ENCODE measurements around the gene OPCML. TPM values are rescaled to one million over a fixed set of nuclear protein-coding genes. Genes with fewer than 3 reads are reported as not detected.

OPCML gene
- total and polyA plus RNA-seq, 2 donors from 2014 or later, result 0.77 to 1.1 TPM

DNA sequence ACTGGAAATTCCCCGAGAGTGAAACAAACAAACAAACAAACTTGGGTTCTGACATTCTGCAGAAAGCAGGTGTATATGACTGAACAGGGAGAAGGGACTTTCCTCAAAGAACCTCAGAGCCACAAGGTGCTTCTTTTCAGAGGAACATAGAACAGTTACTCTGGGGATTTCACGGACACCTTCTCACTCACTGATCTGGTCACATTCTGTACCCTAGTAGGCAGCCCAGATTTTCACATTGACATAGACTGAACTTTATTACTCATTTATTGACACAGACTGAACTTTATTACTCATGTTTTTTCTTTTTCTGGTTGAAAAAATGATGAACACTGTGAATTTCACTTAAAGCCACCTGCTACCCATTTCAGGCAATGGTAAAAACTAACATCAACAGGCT lies 263.0 kb downstream of the OPCML start:
- FAIRE-seq, result no peak

DNA sequence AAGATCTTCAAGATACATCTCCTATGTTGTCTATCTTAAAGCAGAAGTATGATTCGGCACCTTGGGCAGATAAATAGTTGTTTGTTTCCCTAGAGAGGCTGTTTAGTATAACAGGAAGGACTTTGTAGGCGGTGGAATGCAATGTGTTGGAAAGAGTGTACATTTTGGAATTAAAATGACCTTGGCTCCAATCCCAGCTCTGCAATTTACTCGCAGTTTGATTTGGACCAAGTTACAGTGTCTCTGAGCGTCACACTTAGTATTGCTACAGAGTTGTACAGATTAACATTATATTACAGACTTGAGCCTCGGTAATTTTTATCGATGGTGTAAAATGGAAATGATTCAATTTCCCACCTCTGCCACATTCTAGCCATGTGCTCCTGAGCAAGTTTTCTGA lies 265.3 kb downstream of the OPCML start:
- FAIRE-seq (no peak), DNase-seq (peak in 1 of 5 donors; percentile 64)
- Histone ChIP-seq H3K9me3 (ENCODE audit: control insufficient read depth in 2 of 3, insufficient read depth in 1 of 3, low read length in 3 of 3) (no peaks in the 10 kb centered on the region), H3K4me1 (ENCODE audit: control insufficient read depth in 2 of 3, insufficient read depth in 2 of 3, low read depth in 1 of 3, low read length in 3 of 3) (no peaks in the 10 kb centered on the region), H3K36me3 (ENCODE audit: control insufficient read depth in 2 of 3, insufficient read depth in 3 of 3, low read length in 3 of 3) (no peaks in the 10 kb centered on the region), H3K27me3 (ENCODE audit: control insufficient read depth, insufficient read depth, low read length) (no peaks in the 10 kb centered on the region), H3K4me3 (ENCODE audit: low read length in 3 of 3) (no peak overlapping the region), H3K27ac (ENCODE audit: low read depth in 2 of 2, low read length in 2 of 2) (no peak overlapping the region), H3K9ac (ENCODE audit: low read length in 3 of 3) (no peak overlapping the region)
- TF ChIP-seq CTCF (IDR thresholded peaks at IDR 0.05; ENCODE audit: borderline replicate concordance, extremely low read depth, insufficient read depth), result no peak
- intact Hi-C loops (cut with DNase I), result no loop called here

More for the DNA sequence above, 263.0 kb downstream of the OPCML start:
- no peaks in the 10 kb centered on the region for H3K27me3 ChIP-seq (ENCODE audit: control insufficient read depth, insufficient read depth, low read length)
- no peaks in the 10 kb centered on the region for H3K36me3 ChIP-seq (ENCODE audit: control insufficient read depth in 2 of 3, insufficient read depth in 3 of 3, low read length in 3 of 3)
- H3K4me1 ChIP-seq (ENCODE audit: control insufficient read depth in 2 of 3, insufficient read depth in 2 of 3, low read depth in 1 of 3, low read length in 3 of 3), result no peaks in the 10 kb centered on the region
- no peak overlapping the region for H3K27ac ChIP-seq (ENCODE audit: low read depth in 2 of 2, low read length in 2 of 2)
- H3K9ac ChIP-seq (ENCODE audit: low read length in 3 of 3), result no peak overlapping the region
- no peak for TF ChIP-seq CTCF (IDR thresholded peaks at IDR 0.05; ENCODE audit: borderline replicate concordance, extremely low read depth, insufficient read depth)
- H3K9me3 ChIP-seq (ENCODE audit: control insufficient read depth in 2 of 3, insufficient read depth in 1 of 3, low read length in 3 of 3), result no peaks in the 10 kb centered on the region
- intact Hi-C loops (cut with DNase I), result no loop called here
- DNase-seq, result no peak
- no peak overlapping the region for H3K4me3 ChIP-seq (ENCODE audit: low read length in 3 of 3)

DNA sequence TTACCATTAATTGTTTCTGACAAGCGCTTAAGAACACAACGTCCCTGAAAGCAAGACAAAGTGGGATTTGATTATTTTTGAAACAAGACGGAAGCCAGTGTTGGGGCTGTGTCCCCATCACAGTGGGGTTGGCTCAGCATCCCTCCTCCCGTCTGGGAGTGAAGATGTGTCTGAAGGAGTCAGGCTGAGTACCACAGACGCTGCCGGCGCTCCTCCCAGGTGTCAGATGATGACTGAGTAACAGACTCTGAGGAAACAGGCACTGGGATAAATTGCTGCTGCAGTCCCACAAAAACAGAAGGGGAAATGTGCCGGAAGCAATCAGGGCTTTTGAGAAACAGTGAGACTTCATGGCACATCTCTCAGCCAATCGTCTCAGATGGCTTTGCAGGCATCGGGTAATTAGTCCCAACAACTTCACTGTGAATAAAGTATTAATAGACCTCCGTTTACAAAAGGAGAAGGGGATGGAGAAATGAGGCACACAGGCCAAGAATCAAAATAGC lies 266.7 kb downstream of the OPCML start:
- FAIRE-seq (no peak), DNase-seq (no peak)
- Histone ChIP-seq H3K27ac (ENCODE audit: low read depth in 2 of 2, low read length in 2 of 2) (no peak overlapping the region), H3K4me3 (ENCODE audit: low read length in 3 of 3) (no peak overlapping the region), H3K4me1 (ENCODE audit: control insufficient read depth in 2 of 3, insufficient read depth in 2 of 3, low read depth in 1 of 3, low read length in 3 of 3) (no peaks in the 10 kb centered on the region), H3K9me3 (ENCODE audit: control insufficient read depth in 2 of 3, insufficient read depth in 1 of 3, low read length in 3 of 3) (no peaks in the 10 kb centered on the region), H3K27me3 (ENCODE audit: control insufficient read depth, insufficient read depth, low read length) (no peaks in the 10 kb centered on the region), H3K9ac (ENCODE audit: low read length in 3 of 3) (no peak overlapping the region), H3K36me3 (ENCODE audit: control insufficient read depth in 2 of 3, insufficient read depth in 3 of 3, low read length in 3 of 3) (no peaks in the 10 kb centered on the region)
- TF ChIP-seq CTCF (IDR thresholded peaks at IDR 0.05; ENCODE audit: borderline replicate concordance, extremely low read depth, insufficient read depth), result no peak
- intact Hi-C loops (cut with DNase I), result no loop called here

DNA sequence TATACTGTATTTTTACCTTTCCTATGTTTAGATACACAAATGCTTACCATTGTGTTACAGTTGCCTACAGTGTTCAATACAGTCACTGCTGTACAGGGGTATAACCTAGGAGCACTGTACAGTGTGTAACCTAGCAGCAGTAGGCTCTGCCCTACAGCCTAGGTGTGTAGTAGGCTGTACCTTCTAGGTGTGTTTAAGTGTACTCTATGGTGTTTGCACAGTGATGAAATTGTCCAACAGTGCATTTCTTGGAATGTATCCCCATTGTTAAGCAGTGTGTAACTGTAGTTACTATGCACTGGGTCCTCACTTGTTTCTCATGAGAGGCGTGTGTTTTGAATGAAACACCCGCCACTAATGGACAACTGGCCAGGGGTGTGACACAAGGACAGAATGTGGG lies 269.0 kb downstream of the OPCML start:
- H3K9ac ChIP-seq (ENCODE audit: low read length in 3 of 3), result no peak overlapping the region
- FAIRE-seq, result no peak
- no peak for TF ChIP-seq CTCF (IDR thresholded peaks at IDR 0.05; ENCODE audit: borderline replicate concordance, extremely low read depth, insufficient read depth)
- H3K27me3 ChIP-seq (ENCODE audit: control insufficient read depth, insufficient read depth, low read length), result no peaks in the 10 kb centered on the region
- H3K9me3 ChIP-seq (ENCODE audit: control insufficient read depth in 2 of 3, insufficient read depth in 1 of 3, low read length in 3 of 3), result no peaks in the 10 kb centered on the region
- intact Hi-C loops (cut with DNase I), result no loop called here
- no peak overlapping the region for H3K27ac ChIP-seq (ENCODE audit: low read depth in 2 of 2, low read length in 2 of 2)
- no peak for DNase-seq
- no peaks in the 10 kb centered on the region for H3K4me1 ChIP-seq (ENCODE audit: control insufficient read depth in 2 of 3, insufficient read depth in 2 of 3, low read depth in 1 of 3, low read length in 3 of 3)
- H3K36me3 ChIP-seq (ENCODE audit: control insufficient read depth in 2 of 3, insufficient read depth in 3 of 3, low read length in 3 of 3), result no peaks in the 10 kb centered on the region
- H3K4me3 ChIP-seq (ENCODE audit: low read length in 3 of 3), result no peak overlapping the region

Data from kidney (tissue), 14 donors.